H54 (cell line): Measurements from ENCODE around the gene SHROOM3.
"Not testable (repeated sequence)": the region's sequence is repeated elsewhere in the genome, so short reads cannot be mapped to it uniquely, and the experiment has no call there.

Experiments
- DNase-seq: peaks from one replicate; pipeline ENCODE4 v3.0.0; 2011; ENCODE audit warnings: low spot score, mixed read lengths; ENCODE audit not compliant: insufficient read length
- FAIRE-seq: peaks from 3 replicates; lab custom pipeline; 2011; peaks lifted over from hg19 to GRCh38; lab: Jason Lieb, UNC
- POLR2A ChIP-seq: IDR thresholded peaks from 2 replicates; pipeline ENCODE4 v1.6.1; 2011; ENCODE audit warnings: low read depth, mild to moderate bottlenecking, low read length

SHROOM3 gene

GRCh38 chr4:76726176-76726575 is 291.1 kb downstream of the SHROOM3 start:
- no peak for FAIRE-seq
- DNase-seq, result no peak
- TF ChIP-seq POLR2A, result no peak

GRCh38 chr4:76726631-76727030 is 291.6 kb downstream of the SHROOM3 start:
- FAIRE-seq (no peak), DNase-seq (no peak)
- no peak for TF ChIP-seq POLR2A

GRCh38 chr4:76727934-76728333 is 292.9 kb downstream of the SHROOM3 start:
- not testable (repeated sequence) for DNase-seq, FAIRE-seq

- TF ChIP-seq POLR2A, result no peak
- DNase-seq (no peak), FAIRE-seq (no peak)
These were observed 294.4 kb downstream of the SHROOM3 start for GRCh38 chr4:76729460-76729859.

GRCh38 chr4:76729980-76730379 is 295.0 kb downstream of the SHROOM3 start:
- TF ChIP-seq POLR2A, result no peak
- no peak for DNase-seq
- no peak for FAIRE-seq

- TF ChIP-seq POLR2A, result no peak
- FAIRE-seq, result no peak
- DNase-seq, result no peak
These were observed 297.2 kb downstream of the SHROOM3 start for GRCh38 chr4:76732246-76732645.

GRCh38 chr4:76733068-76733771 is 298.2 kb downstream of the SHROOM3 start:
- DNase-seq (no peak), FAIRE-seq (no peak)
- TF ChIP-seq POLR2A, result no peak

GRCh38 chr4:76736414-76736813 is 301.4 kb downstream of the SHROOM3 start:
- TF ChIP-seq POLR2A, result no peak
- no peak for DNase-seq
- no peak for FAIRE-seq

GRCh38 chr4:76737180-76737579 is 302.2 kb downstream of the SHROOM3 start:
- DNase-seq (no peak), FAIRE-seq (no peak)
- TF ChIP-seq POLR2A, result no peak

- no peak for TF ChIP-seq POLR2A
- no peak for DNase-seq
- FAIRE-seq, result no peak
These were observed 302.7 kb downstream of the SHROOM3 start for GRCh38 chr4:76737771-76738085.

- FAIRE-seq (no peak), DNase-seq (peak; percentile 20)
These were observed 303.3 kb downstream of the SHROOM3 start for GRCh38 chr4:76738086-76738931.

GRCh38 chr4:76740192-76740591 is 305.2 kb downstream of the SHROOM3 start:
- no peak for TF ChIP-seq POLR2A
- DNase-seq (no peak), FAIRE-seq (no peak)

More at GRCh38 chr4:76738086-76738931, 303.3 kb downstream of the SHROOM3 start:
- TF ChIP-seq POLR2A, result no peak

GRCh38 chr4:76740866-76741662 is 306.0 kb downstream of the SHROOM3 start:
- FAIRE-seq (no peak), DNase-seq (no peak)
- no peak for TF ChIP-seq POLR2A

GRCh38 chr4:76741663-76742020 is 306.6 kb downstream of the SHROOM3 start:
- no peak for FAIRE-seq
- TF ChIP-seq POLR2A, result no peak
- DNase-seq, result no peak
